ENCODE results near the gene TPTE.
"Not testable (repeated sequence)": the region's sequence is repeated elsewhere in the genome, so short reads cannot be mapped to it uniquely, and the experiment has no call there.

- TF ChIP-seq, protein P1, sequence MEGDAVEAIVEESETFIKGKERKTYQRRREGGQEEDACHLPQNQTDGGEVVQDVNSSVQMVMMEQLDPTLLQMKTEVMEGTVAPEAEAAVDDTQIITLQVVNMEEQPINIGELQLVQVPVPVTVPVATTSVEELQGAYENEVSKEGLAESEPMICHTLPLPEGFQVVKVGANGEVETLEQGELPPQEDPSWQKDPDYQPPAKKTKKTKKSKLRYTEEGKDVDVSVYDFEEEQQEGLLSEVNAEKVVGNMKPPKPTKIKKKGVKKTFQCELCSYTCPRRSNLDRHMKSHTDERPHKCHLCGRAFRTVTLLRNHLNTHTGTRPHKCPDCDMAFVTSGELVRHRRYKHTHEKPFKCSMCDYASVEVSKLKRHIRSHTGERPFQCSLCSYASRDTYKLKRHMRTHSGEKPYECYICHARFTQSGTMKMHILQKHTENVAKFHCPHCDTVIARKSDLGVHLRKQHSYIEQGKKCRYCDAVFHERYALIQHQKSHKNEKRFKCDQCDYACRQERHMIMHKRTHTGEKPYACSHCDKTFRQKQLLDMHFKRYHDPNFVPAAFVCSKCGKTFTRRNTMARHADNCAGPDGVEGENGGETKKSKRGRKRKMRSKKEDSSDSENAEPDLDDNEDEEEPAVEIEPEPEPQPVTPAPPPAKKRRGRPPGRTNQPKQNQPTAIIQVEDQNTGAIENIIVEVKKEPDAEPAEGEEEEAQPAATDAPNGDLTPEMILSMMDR (IDR thresholded peaks at IDR 0.05): not testable (repeated sequence)
- TF ChIP-seq POLR2A (IDR thresholded peaks at IDR 0.05): not testable (repeated sequence)
Observed at GRCh38 chr21:10650297-10650696, 128.9 kb downstream of the TPTE start.
